Tibial artery (tissue), 4 donors: Measurements from ENCODE around the gene NKIRAS1.

Experiments used
- DNase-seq, 2 donors: peaks; one replicate each; pipeline ENCODE4 v3.0.0-alpha.2; 2019
- H3K27ac ChIP-seq, 2 donors: fragments of 200-600 bp; sonication (generic) in 1 of 2; 1 replicate in 1 of 2; 2 replicates in 1 of 2; pipeline ENCODE4 v1.5.1; 2018 to 2019; ENCODE audit warnings: mild to moderate bottlenecking in 1 of 2
- H3K27me3 ChIP-seq, 2 donors: fragments of 200-600 bp; sonication (generic) in 1 of 2; one replicate each; pipeline versions ENCODE4 v1.5.1 to v1.6.0; 2016 to 2019
- H3K36me3 ChIP-seq, 3 donors: fragments of 200-600 bp; sonication (generic) in 2 of 3; one replicate each; pipeline ENCODE4 v1.5.1; 2016 to 2019; ENCODE audit warnings: mild to moderate bottlenecking in 2 of 3
- H3K4me1 ChIP-seq, 4 donors: fragments of 200-600 bp; sonication (generic) in 2 of 4; 1 replicate in 3 of 4; 2 replicates in 1 of 4; pipeline ENCODE4 v1.5.1; 2016 to 2019
- H3K4me3 ChIP-seq, 2 donors: fragments of 200-600 bp; sonication (generic) in 1 of 2; 1 replicate in 1 of 2; 2 replicates in 1 of 2; pipeline ENCODE4 v1.5.1; 2018 to 2019; ENCODE audit warnings: mild to moderate bottlenecking in 2 of 2
- H3K9me3 ChIP-seq, 3 donors: fragments of 200-600 bp; sonication (generic) in 1 of 3; one replicate each; pipeline ENCODE4 v1.5.1; 2016 to 2019
- intact Hi-C: fragments of 100-400 bp; cut with DNase I; formaldehyde crosslinking; loops from one replicate; pipeline ENCODE4 v1.15.0; 2023; ENCODE audit warnings: low total_unique reads
- TF ChIP-seq, protein P1 (sequence below), 2 experiments: fragments of 200-600 bp in 1 of 2; fragments of 450-650 bp in 1 of 2; IDR thresholded peaks; one replicate each; pipeline ENCODE4 v1.5.1; 2017 to 2019; ENCODE audit warnings: antibody characterized with exemption in 2 of 2, mild to moderate bottlenecking in 1 of 2, moderate library complexity in 1 of 2

Gene NKIRAS1

GRCh38 chr3:23916886-23917678 lies at the start of gene NKIRAS1, which contains the start of gene RPL15:
NKIRAS1 (minus strand) TSS chr3:23916990; CDS start chr3:23910904, 6,086 bp downstream.
RPL15 (plus strand) TSS chr3:23917132; CDS start chr3:23917860, 728 bp downstream.
- no peaks in the 10 kb centered on the region for H3K9me3 ChIP-seq
- TF ChIP-seq, protein P1, sequence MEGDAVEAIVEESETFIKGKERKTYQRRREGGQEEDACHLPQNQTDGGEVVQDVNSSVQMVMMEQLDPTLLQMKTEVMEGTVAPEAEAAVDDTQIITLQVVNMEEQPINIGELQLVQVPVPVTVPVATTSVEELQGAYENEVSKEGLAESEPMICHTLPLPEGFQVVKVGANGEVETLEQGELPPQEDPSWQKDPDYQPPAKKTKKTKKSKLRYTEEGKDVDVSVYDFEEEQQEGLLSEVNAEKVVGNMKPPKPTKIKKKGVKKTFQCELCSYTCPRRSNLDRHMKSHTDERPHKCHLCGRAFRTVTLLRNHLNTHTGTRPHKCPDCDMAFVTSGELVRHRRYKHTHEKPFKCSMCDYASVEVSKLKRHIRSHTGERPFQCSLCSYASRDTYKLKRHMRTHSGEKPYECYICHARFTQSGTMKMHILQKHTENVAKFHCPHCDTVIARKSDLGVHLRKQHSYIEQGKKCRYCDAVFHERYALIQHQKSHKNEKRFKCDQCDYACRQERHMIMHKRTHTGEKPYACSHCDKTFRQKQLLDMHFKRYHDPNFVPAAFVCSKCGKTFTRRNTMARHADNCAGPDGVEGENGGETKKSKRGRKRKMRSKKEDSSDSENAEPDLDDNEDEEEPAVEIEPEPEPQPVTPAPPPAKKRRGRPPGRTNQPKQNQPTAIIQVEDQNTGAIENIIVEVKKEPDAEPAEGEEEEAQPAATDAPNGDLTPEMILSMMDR (IDR thresholded peaks at IDR 0.05) = peak; percentile 62 to 93
- peaks cover 21 to 32% (median 27%) of the 10 kb centered on the region in 3 donors for H3K36me3 ChIP-seq
- peak; percentile 97 to 98 for DNase-seq
- H3K27me3 ChIP-seq = no peaks in the 10 kb centered on the region
- H3K4me1 ChIP-seq = peaks cover 0 to 45% (median 19%) of the 10 kb centered on the region in 4 donors
- H3K27ac ChIP-seq = peak within 1 kb of the TSS; percentile 82 to 89
- intact Hi-C loops = loop anchor here (2.0 kb wide), 1 partner anchor 28 kb away; the partner anchor contains the start of gene NR1D2
- H3K4me3 ChIP-seq = peak within 1 kb of the TSS; percentile 72 to 75

DNA sequence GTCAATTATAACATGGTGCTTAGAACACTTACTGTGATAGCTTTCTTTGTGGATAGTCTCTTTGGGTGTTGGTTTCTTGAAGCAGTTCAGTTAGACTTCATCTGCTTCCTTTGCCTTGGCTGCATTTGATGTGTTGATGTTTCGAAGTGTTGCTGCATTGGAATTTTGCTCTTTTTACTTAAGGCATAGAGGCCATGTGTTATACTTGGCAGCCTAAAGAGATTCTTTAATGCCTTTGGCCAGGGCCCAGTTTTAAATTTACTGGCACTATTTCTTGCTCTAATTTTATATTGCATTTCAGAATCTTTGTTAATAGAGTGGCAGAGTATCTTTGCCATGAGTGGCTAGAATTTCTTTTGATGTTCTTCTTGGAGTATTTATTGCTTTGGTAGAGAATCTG lies 49.5 kb upstream of the NKIRAS1 start:
- Histone ChIP-seq H3K36me3 (peaks cover 24 to 62% (median 26%) of the 10 kb centered on the region in 3 donors), H3K9me3 (no peaks in the 10 kb centered on the region), H3K27ac (peak overlapping the region in 1 of 2 donors; percentile 51), H3K27me3 (no peaks in the 10 kb centered on the region), H3K4me3 (no peak overlapping the region), H3K4me1 (peaks cover 0 to 68% (median 25%) of the 10 kb centered on the region in 4 donors)
- TF ChIP-seq, protein P1 (IDR thresholded peaks at IDR 0.05) = no peak
- no peak for DNase-seq
- intact Hi-C loops = no loop called here

DNA sequence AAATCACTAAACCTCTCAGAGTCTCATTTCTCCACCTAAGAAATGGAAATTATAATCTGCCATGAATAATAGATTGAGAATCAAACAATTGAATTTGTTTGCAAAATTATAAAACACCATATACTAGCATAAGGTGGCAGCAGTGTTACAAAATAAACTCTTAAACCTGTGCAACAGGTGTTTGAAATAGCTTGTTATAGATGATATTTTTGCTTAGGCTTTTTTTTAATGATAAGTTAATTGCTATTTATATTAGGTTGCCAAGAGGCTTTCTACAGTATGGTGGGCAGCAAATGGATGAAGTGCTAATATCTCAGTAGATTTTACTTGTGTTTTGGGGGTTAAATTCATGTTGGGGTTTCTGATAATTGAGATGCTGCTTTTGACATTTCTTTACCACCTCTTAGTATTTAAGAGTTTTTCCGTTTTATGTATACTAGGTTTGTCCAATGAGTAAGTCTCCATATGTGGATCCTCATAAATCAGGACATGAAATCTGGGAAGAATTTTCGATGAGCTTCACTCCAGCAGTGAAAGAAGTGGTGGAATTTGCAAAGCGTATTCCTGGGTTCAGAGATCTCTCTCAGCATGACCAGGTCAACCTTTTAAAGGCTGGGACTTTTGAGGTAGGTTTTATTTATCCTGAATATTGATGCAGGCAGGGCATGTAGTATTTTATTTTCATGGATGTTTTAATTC lies 47.9 kb upstream of the NKIRAS1 start:
- H3K36me3 ChIP-seq = peaks cover 24 to 64% (median 35%) of the 10 kb centered on the region in 3 donors
- peak overlapping the region in 1 of 2 donors; percentile 13 for H3K27ac ChIP-seq
- no peak for DNase-seq
- intact Hi-C loops = no loop called here
- no peaks in the 10 kb centered on the region for H3K27me3 ChIP-seq
- peaks cover 0 to 73% (median 27%) of the 10 kb centered on the region in 4 donors for H3K4me1 ChIP-seq
- TF ChIP-seq, protein P1 (IDR thresholded peaks at IDR 0.05) = no peak
- H3K4me3 ChIP-seq = no peak overlapping the region
- no peaks in the 10 kb centered on the region for H3K9me3 ChIP-seq

DNA sequence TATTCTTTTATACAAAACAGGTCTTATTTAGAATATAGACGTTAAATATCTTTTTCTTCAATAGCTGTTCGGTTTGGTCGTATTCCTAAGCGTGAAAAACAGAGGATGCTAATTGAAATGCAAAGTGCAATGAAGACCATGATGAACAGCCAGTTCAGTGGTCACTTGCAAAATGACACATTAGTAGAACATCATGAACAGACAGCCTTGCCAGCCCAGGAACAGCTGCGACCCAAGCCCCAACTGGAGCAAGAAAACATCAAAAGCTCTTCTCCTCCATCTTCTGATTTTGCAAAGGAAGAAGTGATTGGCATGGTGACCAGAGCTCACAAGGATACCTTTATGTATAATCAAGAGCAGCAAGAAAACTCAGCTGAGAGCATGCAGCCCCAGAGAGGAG lies 45.1 kb upstream of the NKIRAS1 start:
- Histone ChIP-seq H3K4me3 (no peak overlapping the region), H3K4me1 (peaks cover 0 to 74% (median 31%) of the 10 kb centered on the region in 4 donors), H3K36me3 (peaks cover 21 to 53% (median 43%) of the 10 kb centered on the region in 3 donors), H3K27ac (no peak overlapping the region), H3K27me3 (no peaks in the 10 kb centered on the region), H3K9me3 (no peaks in the 10 kb centered on the region)
- TF ChIP-seq, protein P1 (IDR thresholded peaks at IDR 0.05) = no peak
- no peak for DNase-seq
- intact Hi-C loops = no loop called here

GRCh38 chr3:23961066-23961465 lies 44.3 kb upstream of the NKIRAS1 start:
- intact Hi-C loops = no loop called here
- Histone ChIP-seq H3K4me1 (peaks cover 0 to 74% (median 27%) of the 10 kb centered on the region in 4 donors), H3K36me3 (peaks cover 21 to 46% (median 43%) of the 10 kb centered on the region in 3 donors), H3K27me3 (no peaks in the 10 kb centered on the region), H3K27ac (no peak overlapping the region), H3K9me3 (no peaks in the 10 kb centered on the region), H3K4me3 (no peak overlapping the region)
- TF ChIP-seq, protein P1 (IDR thresholded peaks at IDR 0.05) = no peak
- DNase-seq = no peak
